NB4 (cell line): ENCODE measurements around the gene CYP26A1.

ENCODE experiments used
- DNase-seq: peaks from one replicate; pipeline ENCODE4 v3.0.0; 2010; ENCODE audit warnings: low read depth
- H3K4me3 ChIP-seq: one replicate; pipeline ENCODE4 v1.5.1; 2011; ENCODE audit warnings: mild to moderate bottlenecking, low read depth, low read length, moderate library complexity
- CTCF ChIP-seq: IDR thresholded peaks from one replicate; pipeline ENCODE4 v1.5.1; 2012; ENCODE audit warnings: low read depth, low read length
- MAX ChIP-seq: IDR thresholded peaks from 2 replicates; pipeline ENCODE4 v1.6.1; 2011; ENCODE audit warnings: low read depth, low read length
- MYC ChIP-seq: IDR thresholded peaks from 2 replicates; pipeline ENCODE4 v1.6.1; 2011; ENCODE audit warnings: low read depth, low read length
- POLR2A ChIP-seq: IDR thresholded peaks from 2 replicates; pipeline ENCODE4 v1.6.1; 2011; ENCODE audit warnings: mild to moderate bottlenecking; ENCODE audit not compliant: insufficient read length; ENCODE audit errors: extremely low read depth

CYP26A1 gene

GRCh38 chr10:93072713-93073538, 767 bp upstream of the CYP26A1 start:
- H3K4me3 ChIP-seq: no peak overlapping the region
- no peak for DNase-seq
- no peak for TF ChIP-seq MYC
- no peak for TF ChIP-seq MAX
- no peak for TF ChIP-seq CTCF
- no peak for TF ChIP-seq POLR2A

GRCh38 chr10:93074147-93074596, 479 bp downstream of the CYP26A1 start:
- TF ChIP-seq MYC (no peak), CTCF (peak; percentile 31), MAX (no peak)
- no peak overlapping the region for H3K4me3 ChIP-seq
- DNase-seq: peak; percentile 73

GRCh38 chr10:93074597-93075368, 1.1 kb downstream of the CYP26A1 start:
- no peak for DNase-seq

GRCh38 chr10:93075369-93076221, 1.9 kb downstream of the CYP26A1 start:
- no peak for DNase-seq
- no peak overlapping the region for H3K4me3 ChIP-seq
- TF ChIP-seq MAX (no peak), MYC (no peak), POLR2A (no peak), CTCF (no peak)

More at GRCh38 chr10:93074597-93075368, 1.1 kb downstream of the CYP26A1 start:
- no peak for TF ChIP-seq POLR2A
- TF ChIP-seq MYC: no peak
- no peak for TF ChIP-seq CTCF
- no peak for TF ChIP-seq MAX
- H3K4me3 ChIP-seq: no peak overlapping the region

- TF ChIP-seq POLR2A: no peak
- no peak for TF ChIP-seq MAX
- no peak for TF ChIP-seq CTCF
- TF ChIP-seq MYC: no peak
- H3K4me3 ChIP-seq: no peak overlapping the region
- DNase-seq: no peak
These were observed 3.2 kb downstream of the CYP26A1 start for GRCh38 chr10:93076871-93077270.
